PC-3 (cell line): Measurements from ENCODE around the gene AKAP14.

ENCODE experiments used
- CTCF ChIP-seq: fragments of 300-600 bp; sonication (generic); conservative IDR thresholded peaks from 2 replicates; pipeline ENCODE4 v1.5.1; 2017; ENCODE audit warnings: antibody characterized with exemption, low read depth, mild to moderate bottlenecking, low read length
- EZH2 ChIP-seq: fragments of 300-600 bp; sonication (generic); IDR thresholded peaks from one replicate; pipeline ENCODE4 v1.6.1; 2017; ENCODE audit warnings: antibody characterized with exemption, mild to moderate bottlenecking, low read length; ENCODE audit not compliant: unreplicated experiment
- EZH2phosphoT487 ChIP-seq: fragments of 300-600 bp; sonication (generic); IDR thresholded peaks from 2 replicates; pipeline ENCODE4 v1.6.1; 2018; ENCODE audit warnings: mild to moderate bottlenecking, antibody characterized with exemption, low read length, borderline replicate concordance

GRCh38 chrX:119900976-119901375 lies 5.3 kb downstream of the AKAP14 start:
- TF ChIP-seq CTCF = no peak
- TF ChIP-seq EZH2phosphoT487 = no peak
- no peak for TF ChIP-seq EZH2
